ENCODE data around the gene KIFC1.

DNA sequence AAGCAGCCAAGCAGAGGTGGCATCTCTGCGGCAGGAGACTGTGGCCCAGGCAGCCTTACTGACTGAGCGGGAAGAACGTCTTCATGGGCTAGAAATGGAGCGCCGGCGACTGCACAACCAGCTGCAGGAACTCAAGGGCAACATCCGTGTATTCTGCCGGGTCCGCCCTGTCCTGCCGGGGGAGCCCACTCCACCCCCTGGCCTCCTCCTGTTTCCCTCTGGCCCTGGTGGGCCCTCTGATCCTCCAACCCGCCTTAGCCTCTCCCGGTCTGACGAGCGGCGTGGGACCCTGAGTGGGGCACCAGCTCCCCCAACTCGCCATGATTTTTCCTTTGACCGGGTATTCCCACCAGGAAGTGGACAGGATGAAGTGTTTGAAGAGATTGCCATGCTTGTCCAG is 13.3 kb downstream of the KIFC1 start:
- TF ChIP-seq TAF1 (IDR thresholded peaks at IDR 0.05; ENCODE audit: borderline replicate concordance, low read depth, low read length) (no peak), POLR2AphosphoS5 (IDR thresholded peaks at IDR 0.05; ENCODE audit: low read depth, low read length) (no peak)
